MM.1S (cell line): ENCODE results near the gene TMC6.
A peak's percentile ranks its signal among the peaks of the same experiment; 100 is the strongest.

ENCODE experiments used
- DNase-seq: peaks from one replicate; pipeline ENCODE4 v3.0.0-alpha.2; 2015
- H2AFZ ChIP-seq: fragments of 300-600 bp; sonication (generic); 2 replicates; pipeline ENCODE4 v1.6.0; 2016; ENCODE audit warnings: antibody characterized with exemption, low read length
- H3F3A ChIP-seq: fragments of 300-600 bp; sonication (generic); 2 replicates; pipeline ENCODE4 v1.6.1; 2016; ENCODE audit warnings: mild to moderate bottlenecking, antibody characterized with exemption, low read length, moderate library complexity, mixed read lengths; ENCODE audit not compliant: insufficient read depth
- H3K27ac ChIP-seq: fragments of 300-600 bp; sonication (generic); 2 replicates; pipeline ENCODE4 v1.5.1; 2016; ENCODE audit warnings: mild to moderate bottlenecking, low read length
- H3K27me3 ChIP-seq: fragments of 300-600 bp; sonication (generic); replicated peaks from 2 replicates; pipeline ENCODE4 v1.6.0; 2016; ENCODE audit warnings: low read length; ENCODE audit not compliant: insufficient read depth
- H3K36me3 ChIP-seq: fragments of 300-600 bp; sonication (generic); replicated peaks from 2 replicates; pipeline ENCODE4 v1.6.1; 2016; ENCODE audit warnings: mild to moderate bottlenecking, low read length, mixed read lengths; ENCODE audit not compliant: insufficient read depth
- H3K4me1 ChIP-seq: fragments of 300-600 bp; sonication (generic); 2 replicates; pipeline ENCODE4 v1.6.1; 2016; ENCODE audit warnings: low read length, mixed read lengths
- H3K4me2 ChIP-seq: fragments of 300-600 bp; sonication (generic); 2 replicates; pipeline ENCODE4 v1.6.0; 2016; ENCODE audit warnings: low read depth, low read length
- H3K4me3 ChIP-seq: fragments of 300-600 bp; sonication (generic); 2 replicates; pipeline ENCODE4 v1.5.1; 2016; ENCODE audit warnings: low read length, mixed read lengths
- H3K79me2 ChIP-seq: fragments of 300-600 bp; sonication (generic); 2 replicates; pipeline ENCODE4 v1.6.1; 2016; ENCODE audit warnings: mixed run types, low read length, mixed read lengths
- H3K9ac ChIP-seq: fragments of 300-600 bp; sonication (generic); 2 replicates; pipeline ENCODE4 v1.6.1; 2016; ENCODE audit warnings: low read length, mixed read lengths
- H3K9me2 ChIP-seq: fragments of 300-600 bp; sonication (generic); replicated peaks from 2 replicates; pipeline ENCODE4 v1.6.1; 2016; ENCODE audit warnings: mild to moderate bottlenecking, low read length, mixed read lengths; ENCODE audit not compliant: insufficient read depth
- H3K9me3 ChIP-seq: fragments of 300-600 bp; sonication (generic); replicated peaks from 2 replicates; pipeline ENCODE4 v1.6.1; 2016; ENCODE audit warnings: mild to moderate bottlenecking, low read length, mixed read lengths; ENCODE audit not compliant: insufficient read depth
- H4K20me1 ChIP-seq: fragments of 300-600 bp; sonication (generic); 2 replicates; pipeline ENCODE4 v1.6.1; 2016; ENCODE audit warnings: mild to moderate bottlenecking, low read length, moderate library complexity, mixed read lengths; ENCODE audit not compliant: insufficient read depth
- EZH2 ChIP-seq: fragments of 300-600 bp; sonication (generic); optimal IDR thresholded peaks from 2 replicates; pipeline ENCODE3; 2017; ENCODE audit warnings: low read depth, mild to moderate bottlenecking, antibody characterized with exemption, low read length, mixed read lengths
- EZH2phosphoT487 ChIP-seq: fragments of 300-600 bp; sonication (generic); IDR thresholded peaks from 2 replicates; pipeline ENCODE4 v1.6.1; 2018; ENCODE audit warnings: antibody characterized with exemption, low read length
- TF ChIP-seq, protein P1 (sequence below): fragments of 300-600 bp; sonication (generic); IDR thresholded peaks from 2 replicates; pipeline ENCODE4 v1.5.1; 2016; ENCODE audit warnings: antibody characterized with exemption, low read length, mixed read lengths

Gene TMC6

DNA sequence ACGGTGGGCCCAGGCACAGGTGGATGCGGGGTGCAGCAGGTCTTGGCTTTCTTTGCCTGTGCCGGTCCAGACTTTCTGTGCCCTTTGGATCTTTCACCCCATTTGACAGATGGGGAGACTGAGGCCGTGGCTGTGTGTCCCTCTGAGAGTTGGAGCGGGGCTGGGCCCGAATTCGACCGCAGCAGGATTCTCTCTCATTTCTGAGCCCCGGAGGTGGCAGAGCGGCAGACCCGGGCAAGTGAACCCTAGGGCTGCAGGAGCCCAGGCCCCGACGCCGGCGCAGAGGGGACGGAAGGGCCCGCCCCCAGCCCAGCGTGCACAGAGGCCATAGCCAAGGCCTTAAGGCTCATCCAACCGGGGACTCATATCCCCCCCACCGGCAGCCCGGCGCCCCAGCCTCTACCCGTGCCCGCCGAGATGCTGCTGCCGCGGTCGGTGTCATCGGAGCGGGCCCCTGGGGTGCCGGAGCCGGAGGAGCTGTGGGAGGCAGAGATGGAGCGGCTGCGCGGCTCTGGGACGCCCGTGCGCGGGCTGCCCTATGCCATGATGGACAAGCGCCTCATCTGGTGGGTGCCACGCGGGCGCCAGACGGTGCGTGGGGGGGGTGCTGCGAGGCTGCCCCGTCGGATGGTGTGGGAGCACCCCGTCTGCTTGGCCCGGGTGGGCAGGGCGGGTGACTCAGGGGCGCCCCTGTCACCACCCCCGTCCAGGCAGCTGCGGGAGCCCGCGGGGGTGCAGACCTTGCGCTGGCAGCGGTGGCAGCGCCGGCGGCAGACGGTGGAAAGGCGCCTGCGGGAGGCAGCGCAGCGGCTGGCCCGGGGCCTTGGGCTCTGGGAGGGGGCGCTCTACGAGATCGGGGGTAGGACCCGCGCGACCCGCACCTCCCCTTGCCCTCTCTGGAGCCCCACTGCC is 2.9 kb upstream of the TMC6 start:
- Histone ChIP-seq H4K20me1 (no peaks in the 10 kb centered on the region), H3K9ac (peak overlapping the region; percentile 93), H3F3A (peaks cover 34% of the 10 kb centered on the region), H2AFZ (no peak overlapping the region), H3K9me2 (no peaks in the 10 kb centered on the region), H3K4me3 (peak overlapping the region; percentile 74), H3K4me2 (peak overlapping the region; percentile 97), H3K4me1 (peaks cover 41% of the 10 kb centered on the region), H3K27me3 (no peaks in the 10 kb centered on the region), H3K36me3 (peaks cover 4% of the 10 kb centered on the region), H3K27ac (peak overlapping the region; percentile 83), H3K79me2 (peaks cover 78% of the 10 kb centered on the region), H3K9me3 (no peaks in the 10 kb centered on the region)
- TF ChIP-seq, protein P1, sequence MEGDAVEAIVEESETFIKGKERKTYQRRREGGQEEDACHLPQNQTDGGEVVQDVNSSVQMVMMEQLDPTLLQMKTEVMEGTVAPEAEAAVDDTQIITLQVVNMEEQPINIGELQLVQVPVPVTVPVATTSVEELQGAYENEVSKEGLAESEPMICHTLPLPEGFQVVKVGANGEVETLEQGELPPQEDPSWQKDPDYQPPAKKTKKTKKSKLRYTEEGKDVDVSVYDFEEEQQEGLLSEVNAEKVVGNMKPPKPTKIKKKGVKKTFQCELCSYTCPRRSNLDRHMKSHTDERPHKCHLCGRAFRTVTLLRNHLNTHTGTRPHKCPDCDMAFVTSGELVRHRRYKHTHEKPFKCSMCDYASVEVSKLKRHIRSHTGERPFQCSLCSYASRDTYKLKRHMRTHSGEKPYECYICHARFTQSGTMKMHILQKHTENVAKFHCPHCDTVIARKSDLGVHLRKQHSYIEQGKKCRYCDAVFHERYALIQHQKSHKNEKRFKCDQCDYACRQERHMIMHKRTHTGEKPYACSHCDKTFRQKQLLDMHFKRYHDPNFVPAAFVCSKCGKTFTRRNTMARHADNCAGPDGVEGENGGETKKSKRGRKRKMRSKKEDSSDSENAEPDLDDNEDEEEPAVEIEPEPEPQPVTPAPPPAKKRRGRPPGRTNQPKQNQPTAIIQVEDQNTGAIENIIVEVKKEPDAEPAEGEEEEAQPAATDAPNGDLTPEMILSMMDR = no peak
- DNase-seq = peak; percentile 35

DNA sequence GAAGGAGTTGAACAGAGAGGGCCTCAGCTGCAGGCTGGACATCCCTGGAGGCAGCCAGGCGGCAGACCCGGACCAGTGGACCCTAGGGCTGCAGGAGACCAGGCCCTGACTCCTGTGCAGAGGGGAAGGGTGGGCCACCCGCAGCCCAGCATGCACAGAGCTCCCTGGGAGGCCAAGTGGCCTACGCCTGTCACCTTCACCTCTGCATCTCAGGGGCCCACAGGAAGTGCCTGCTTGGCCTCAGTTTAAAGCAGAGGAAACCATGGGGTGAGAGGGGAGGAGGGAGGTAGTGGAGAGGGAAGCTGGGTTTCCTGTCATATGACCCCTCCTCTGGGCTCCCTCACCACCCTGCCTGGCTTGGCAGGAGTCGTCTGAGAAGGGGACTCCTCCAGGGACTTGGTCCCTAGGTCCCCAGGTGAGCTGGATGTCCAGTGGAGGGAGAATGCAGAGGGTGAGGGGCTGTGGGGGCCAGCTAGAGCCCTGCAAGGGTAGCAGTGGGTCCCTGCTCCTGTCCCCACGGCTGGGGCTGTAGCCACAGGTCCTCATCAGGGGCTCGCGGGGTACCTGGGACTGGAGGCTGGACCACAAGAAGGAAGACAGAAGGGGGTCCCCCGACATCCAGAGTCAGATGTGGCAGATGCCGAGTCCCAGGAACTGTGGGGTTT is 2.0 kb upstream of the TMC6 start, which contains the start of gene TMC8:
Gene TMC8, plus strand, starts transcription at position 335 of the 665 bp plus-strand sequence. CDS start 818 bp downstream, outside the sequence.
- TF ChIP-seq EZH2 (no peak), EZH2phosphoT487 (no peak)
- TF ChIP-seq, protein P1 = no peak
- Histone ChIP-seq H3K9me2 (no peaks in the 10 kb centered on the region), H2AFZ (no peak within 1 kb of the TSS), H3K4me2 (peak within 1 kb of the TSS; percentile 97), H3K4me1 (peaks cover 47% of the 10 kb centered on the region), H3K27me3 (no peaks in the 10 kb centered on the region), H3K4me3 (peak within 1 kb of the TSS; percentile 74), H3K9me3 (no peaks in the 10 kb centered on the region), H3F3A (peaks cover 28% of the 10 kb centered on the region), H3K79me2 (peaks cover 82% of the 10 kb centered on the region), H3K9ac (peak within 1 kb of the TSS; percentile 93), H4K20me1 (no peaks in the 10 kb centered on the region), H3K36me3 (peaks cover 4% of the 10 kb centered on the region), H3K27ac (peak within 1 kb of the TSS; percentile 83)
- DNase-seq = peak; percentile 91

DNA sequence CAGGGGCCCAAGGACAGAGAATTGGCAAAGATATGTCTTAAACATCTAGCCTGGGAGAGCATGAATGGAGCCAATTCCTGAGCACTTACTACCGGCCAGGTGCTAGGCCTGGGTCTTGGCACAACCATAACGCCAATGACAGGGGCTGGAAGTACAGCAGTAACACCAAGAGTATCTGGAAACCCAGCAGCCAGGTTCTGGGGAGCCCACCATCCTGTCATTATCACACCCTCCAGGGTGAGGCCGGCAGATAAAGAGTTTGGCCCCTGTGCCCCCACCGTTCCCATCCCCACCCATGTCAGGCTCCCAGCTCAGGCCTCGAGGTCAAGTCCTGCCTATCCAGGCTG is 1.5 kb upstream of the TMC6 start:
- Histone ChIP-seq H3K27me3 (no peaks in the 10 kb centered on the region), H3K4me3 (peak overlapping the region; percentile 74), H3K9me3 (no peaks in the 10 kb centered on the region), H4K20me1 (no peaks in the 10 kb centered on the region), H3K4me2 (peak overlapping the region; percentile 97), H3K9me2 (no peaks in the 10 kb centered on the region), H3K36me3 (peaks cover 4% of the 10 kb centered on the region), H3K4me1 (peaks cover 47% of the 10 kb centered on the region), H3K27ac (peak overlapping the region; percentile 83), H3K9ac (peak overlapping the region; percentile 93), H3F3A (peaks cover 28% of the 10 kb centered on the region), H2AFZ (no peak overlapping the region), H3K79me2 (peaks cover 82% of the 10 kb centered on the region)
- peak; percentile 35 for DNase-seq
- TF ChIP-seq EZH2phosphoT487 (no peak), EZH2 (no peak)
- TF ChIP-seq, protein P1 = no peak
